H54 (cell line): Measurements from ENCODE around the gene CDK11B.
A peak's percentile ranks its signal among the peaks of the same experiment; 100 is the strongest.

ENCODE experiments used
- DNase-seq: peaks from one replicate; pipeline ENCODE4 v3.0.0; 2011; ENCODE audit warnings: low spot score, mixed read lengths; ENCODE audit not compliant: insufficient read length
- FAIRE-seq: peaks from 3 replicates; lab custom pipeline; 2011; peaks lifted over from hg19 to GRCh38; lab: Jason Lieb, UNC
- POLR2A ChIP-seq: IDR thresholded peaks from 2 replicates; pipeline ENCODE4 v1.6.1; 2011; ENCODE audit warnings: low read depth, mild to moderate bottlenecking, low read length

Gene CDK11B

DNA sequence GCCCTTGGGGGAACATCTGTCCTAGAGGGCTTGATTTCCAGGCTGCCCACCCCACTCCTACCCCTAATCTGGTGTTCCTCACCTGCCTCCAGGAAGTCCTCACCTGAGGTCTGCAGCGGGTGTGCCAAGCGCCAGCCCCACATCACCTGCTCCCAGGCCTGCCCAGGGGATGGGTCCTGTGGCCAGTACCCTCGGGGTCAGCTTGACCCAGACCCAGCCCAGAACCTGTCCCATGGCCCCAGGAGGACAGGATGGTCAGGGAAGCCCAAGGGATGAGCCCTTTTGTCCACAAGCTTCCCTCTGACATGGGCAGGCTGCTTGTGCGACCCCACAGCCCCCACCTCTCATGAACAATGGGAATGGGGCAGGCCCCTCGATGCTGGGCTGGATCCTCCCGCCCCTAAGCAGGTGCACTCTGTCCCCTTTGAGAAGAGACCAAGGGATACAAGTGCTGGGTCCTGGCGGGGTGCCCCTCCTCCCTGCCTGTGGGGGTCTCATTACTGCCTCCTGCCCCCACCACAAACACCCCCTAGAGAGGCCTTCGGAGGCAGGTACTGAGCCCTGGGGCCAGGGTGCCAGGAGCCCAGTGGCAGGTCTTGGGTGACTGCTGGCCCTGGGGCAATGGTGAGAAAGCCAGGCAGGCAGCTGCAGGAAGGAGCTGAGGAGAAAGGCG lies 40.3 kb downstream of the CDK11B start:
- FAIRE-seq (no peak), DNase-seq (no peak)
- TF ChIP-seq POLR2A = no peak

DNA sequence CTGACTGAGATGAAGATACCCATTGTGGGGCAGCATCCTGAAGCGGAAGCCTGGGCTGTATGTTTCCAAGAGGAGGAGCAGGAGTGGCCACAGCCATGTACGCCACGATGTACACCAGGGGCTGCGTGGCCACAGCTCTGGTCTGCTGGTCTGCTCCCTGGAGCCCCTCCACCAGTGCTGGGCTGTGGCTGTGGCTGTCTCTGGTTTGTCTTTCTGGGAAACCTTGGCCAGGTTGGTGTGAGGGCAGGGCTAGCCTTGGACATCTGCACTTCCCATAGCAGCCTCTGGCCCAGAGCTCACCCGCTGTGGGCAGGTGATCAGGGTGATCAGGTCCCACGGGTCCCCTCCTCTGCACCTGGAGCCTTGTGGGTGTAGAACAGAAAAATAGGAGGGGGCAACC lies 40.9 kb downstream of the CDK11B start:
- TF ChIP-seq POLR2A = no peak
- DNase-seq (no peak), FAIRE-seq (no peak)

DNA sequence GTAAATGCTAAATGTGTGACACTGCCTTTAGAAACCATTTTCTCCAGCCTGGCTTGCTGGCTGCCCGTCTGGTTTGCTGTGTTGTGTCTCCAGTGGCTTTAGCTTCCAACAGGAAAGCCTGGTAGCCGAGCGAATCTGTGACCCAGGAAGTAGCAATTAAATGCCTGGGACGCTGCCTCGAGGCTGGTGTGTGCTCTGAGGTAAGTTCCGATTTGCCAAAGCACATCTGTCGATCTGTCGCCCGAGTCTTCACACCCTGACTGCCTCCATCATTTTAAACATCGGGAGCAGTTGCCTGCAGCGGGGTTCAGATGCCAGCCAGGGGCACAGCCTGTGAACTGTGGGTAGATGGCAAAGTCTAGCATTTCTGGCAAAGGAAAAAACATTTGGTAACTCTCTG lies 41.3 kb downstream of the CDK11B start:
- TF ChIP-seq POLR2A = no peak
- DNase-seq = no peak
- FAIRE-seq = no peak

DNA sequence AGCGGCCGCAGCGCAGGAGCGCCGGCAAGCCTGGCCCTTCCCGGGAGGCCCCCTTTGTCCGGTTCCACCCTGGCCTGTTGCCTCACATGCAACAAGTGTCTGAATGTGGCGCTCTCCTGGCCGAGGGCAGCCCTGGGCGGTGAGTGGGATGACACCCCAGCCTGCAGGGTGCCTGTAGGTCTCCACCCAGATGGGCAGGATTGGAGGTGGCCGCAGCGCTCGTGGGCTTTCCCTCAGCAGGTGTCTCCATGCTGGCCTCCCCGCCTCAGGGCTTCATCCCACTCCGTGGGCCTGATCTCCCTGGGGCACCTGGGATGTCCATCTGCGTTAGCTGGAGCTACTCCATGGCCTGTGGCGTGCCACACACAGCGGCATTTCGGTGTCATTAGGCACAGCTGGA lies 42.0 kb downstream of the CDK11B start:
- no peak for FAIRE-seq
- no peak for TF ChIP-seq POLR2A
- DNase-seq = no peak

DNA sequence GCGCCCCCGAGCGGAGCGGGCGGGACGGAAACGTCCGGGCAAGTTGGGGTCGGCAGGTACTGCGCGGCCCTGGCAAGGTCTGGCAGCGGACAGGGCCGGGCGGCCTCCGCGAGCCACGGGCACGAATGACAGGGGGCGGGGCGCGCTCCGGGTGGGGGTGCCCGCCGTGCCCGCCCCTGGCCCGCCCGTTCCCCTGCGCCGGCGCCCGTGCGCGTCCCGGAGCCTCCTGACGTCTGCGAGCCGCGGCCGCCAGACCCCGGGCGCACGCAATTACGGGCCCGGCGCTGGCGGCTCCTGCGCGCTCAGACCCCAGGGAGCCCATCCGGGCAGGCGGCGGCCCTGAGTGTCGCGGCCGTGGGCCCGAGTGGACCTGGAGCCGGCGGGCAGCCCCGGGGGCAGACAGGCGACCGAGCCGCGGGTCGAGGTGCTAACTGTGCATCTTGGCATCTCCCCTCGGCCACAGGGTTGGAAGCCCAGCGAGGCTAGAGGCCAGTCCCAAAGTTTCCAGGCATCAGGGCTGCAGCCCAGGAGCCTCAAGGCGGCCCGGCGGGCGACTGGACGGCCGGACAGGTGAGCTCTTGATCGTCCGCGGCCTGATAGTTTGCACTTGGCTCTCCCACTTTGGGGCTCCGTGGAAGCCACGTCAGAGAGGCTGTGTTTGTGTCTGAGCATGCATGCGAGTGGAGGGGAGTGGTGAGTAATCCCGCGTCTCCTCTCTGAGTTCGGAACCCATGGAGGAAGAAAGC lies 42.6 kb downstream of the CDK11B start:
- DNase-seq (no peak), FAIRE-seq (no peak)
- TF ChIP-seq POLR2A = no peak

DNA sequence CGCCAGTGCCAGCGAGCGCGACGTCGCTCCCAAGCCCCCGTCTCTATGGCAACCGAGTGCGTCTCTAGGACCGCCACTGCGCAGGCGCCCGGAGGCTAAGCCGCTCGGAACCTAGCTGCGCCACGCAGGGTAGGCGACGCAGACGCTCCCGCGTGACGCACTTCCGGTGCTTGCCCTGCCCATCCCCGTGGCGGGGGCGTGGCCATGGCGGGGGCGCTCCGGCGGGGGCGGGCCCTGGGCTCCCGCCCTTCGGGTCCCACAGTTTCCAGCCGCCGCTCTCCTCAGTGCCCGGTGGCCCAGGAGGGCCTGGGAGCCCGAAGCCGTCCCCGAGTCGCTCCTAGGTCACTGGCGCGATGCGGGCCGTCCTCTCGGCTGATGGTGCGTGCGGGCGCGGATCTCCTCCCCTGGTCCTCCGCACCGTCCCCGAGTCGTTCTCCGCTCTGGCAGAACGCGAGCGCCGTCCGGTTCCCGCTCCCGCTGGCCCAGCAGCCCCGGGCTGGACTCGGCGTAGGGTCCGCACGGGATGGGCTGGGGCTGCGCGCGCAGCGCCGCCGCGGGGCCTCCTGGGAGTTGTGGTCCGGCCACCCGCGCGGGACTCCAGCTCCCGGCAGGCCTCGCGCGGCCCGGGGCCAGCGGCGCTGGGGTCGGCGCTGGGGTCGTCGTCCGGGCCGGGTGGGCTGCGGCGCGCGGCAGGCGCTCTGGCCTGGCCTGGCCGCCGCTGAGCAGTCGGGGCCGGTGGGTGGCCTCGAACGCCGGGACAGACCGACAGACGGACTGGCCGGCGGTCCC lies 43.4 kb downstream of the CDK11B start, which contains the start of gene MIB2:
Gene MIB2, plus strand, starts transcription at position 245 of the 789 bp plus-strand sequence. CDS start 7,953 bp downstream, outside the sequence.
- peak; percentile 75 for TF ChIP-seq POLR2A
- FAIRE-seq = no peak

DNA sequence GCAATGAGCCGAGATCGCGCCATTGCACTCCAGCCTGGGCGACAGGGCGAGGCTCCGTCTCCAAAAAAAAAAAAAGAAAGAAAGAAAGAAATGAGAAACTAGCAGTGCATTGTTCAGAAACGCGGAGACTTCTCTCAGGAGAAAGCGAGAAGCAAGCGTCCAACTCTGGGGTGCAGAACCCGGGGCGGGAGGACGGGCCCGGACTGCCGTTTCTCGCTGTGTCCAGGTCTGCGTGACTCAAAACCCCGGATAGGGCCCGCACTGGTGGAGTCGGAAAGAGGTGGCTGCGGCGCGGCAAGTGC lies 43.9 kb downstream of the CDK11B start:
- TF ChIP-seq POLR2A = no peak
- DNase-seq (no peak), FAIRE-seq (no peak)

More for the DNA sequence above, 43.4 kb downstream of the CDK11B start, which contains the start of gene MIB2:
- DNase-seq = peak; percentile 99

DNA sequence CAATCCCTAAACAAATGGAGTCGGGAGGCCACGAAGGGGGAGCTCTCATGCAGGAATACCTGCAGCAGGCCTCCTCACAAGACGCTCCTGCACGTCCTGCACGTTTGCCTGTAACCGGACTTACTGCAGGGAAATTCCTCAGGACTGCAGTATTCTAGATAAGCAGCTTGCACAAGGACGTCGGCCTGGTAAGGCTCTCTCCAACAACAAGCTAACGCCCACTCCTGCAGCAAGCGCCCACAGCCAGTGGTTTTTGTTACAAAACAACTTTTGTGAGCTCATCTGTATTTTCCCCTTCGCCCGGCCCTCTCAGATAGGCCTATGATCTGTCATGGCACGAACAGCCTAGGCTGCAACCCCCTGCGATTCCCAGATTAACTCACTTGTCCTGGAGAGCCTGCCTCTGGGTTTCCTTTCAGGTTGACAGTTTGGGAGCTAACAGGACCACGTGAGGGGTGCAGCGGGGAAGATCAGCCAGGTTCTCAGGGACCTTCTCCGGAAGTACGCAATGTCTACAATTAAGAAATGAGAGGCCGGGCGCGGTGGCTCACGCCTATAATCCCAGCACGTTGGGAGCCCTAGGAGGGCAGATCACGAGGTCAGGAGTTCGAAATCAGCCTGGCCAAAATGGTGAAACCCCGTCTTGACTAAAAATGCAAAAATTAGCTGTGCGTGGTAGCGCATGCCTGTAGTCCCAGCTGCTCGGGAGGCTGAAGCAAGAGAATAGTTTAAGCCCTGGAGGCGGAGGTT lies 44.4 kb downstream of the CDK11B start:
- FAIRE-seq = no peak
- no peak for TF ChIP-seq POLR2A
- no peak for DNase-seq

DNA sequence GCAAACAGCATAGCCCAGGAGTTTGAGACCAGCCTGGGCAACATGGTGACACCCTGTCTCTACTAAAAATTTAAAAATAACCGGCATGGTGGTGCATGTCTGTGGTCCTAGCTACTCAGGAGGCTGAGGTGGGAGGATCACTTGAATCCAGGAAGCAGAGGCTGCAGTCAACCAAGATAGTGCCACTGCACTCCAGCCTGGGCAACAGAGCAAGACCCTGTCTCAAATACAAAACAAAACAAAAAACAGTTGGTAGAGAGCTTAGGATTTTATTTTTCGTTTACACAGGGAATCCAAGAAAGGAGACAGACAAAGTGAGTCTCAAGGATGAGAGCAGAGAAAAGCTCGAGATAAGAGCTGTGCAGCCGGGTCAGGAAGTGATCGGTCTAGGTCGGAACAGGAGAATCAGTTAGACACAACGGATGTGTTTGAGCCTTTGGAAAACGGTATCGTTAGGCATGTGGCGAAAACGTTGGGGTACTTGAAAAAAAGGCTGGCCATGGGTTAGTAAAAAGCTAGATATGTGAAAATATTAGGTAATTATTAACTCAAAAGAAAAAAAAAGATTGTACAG lies 45.2 kb downstream of the CDK11B start:
- FAIRE-seq = no peak
- no peak for DNase-seq
- no peak for TF ChIP-seq POLR2A

DNA sequence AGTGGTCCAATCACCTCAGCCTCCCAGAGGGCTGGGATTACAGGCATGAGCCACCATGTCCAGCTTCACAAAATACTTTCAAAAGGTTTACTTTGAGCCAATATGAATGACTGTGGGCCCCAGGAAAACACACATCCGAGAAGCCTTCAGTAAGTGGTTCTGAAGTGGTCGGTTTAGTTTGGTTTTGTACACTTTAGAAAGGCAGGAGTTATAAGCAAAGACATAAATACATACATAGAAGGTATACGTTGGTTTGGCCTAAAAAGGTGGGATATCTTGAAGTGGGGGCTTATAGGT lies 46.8 kb downstream of the CDK11B start:
- FAIRE-seq = no peak
- no peak for DNase-seq
- no peak for TF ChIP-seq POLR2A

DNA sequence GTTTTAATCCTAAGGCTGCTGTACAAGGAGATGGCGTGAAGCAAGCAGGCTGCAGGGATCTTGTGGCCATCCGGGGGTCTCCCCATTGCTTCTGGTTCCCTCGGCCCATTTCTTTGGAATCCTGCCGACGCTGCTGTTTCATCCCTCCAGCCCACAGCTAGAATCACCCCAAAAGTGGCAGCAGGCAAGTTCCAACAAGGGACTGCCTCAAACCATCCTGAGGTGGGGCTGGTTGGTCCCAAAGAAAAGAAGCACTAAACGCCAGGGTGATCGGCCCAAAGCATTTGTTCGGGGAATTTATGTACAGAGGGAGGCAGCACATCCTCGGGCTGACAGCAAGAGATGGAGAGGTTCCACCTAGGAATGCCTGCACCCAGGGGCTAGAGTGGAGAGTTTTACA lies 48.0 kb downstream of the CDK11B start:
- TF ChIP-seq POLR2A = no peak
- DNase-seq = no peak
- FAIRE-seq = no peak

DNA sequence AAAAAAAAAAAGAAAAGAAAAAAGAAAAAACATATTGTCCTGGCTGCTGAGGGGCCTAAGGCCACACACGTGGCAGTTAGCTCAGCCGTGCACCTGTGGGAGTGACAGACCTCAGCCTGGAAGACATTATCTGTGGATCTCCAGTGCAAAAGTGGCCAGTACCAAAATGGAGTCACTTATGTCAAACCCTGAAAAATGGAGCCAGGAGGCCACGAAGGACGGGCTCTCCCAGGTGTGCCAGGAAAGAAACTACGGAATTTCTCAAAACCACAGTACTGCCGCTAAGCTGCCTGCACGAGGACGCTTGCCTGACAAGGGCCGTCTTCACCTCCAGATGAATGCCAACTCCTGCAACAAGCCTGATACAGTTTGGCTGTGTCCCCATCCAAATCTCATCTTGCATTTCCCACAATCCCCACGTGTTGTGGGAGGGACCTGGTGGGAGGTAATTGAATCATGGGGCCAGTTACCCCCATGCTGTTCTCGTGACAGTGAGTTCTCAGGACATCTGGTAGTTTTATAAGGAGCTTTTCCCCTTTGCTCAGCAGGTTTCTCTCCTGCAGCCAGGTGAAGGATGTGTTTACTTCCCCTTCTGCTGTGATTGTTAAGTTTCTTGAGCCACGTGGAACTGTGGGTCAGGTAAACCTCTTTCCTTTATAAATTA lies 48.9 kb downstream of the CDK11B start:
- DNase-seq (no peak), FAIRE-seq (no peak)
- no peak for TF ChIP-seq POLR2A

DNA sequence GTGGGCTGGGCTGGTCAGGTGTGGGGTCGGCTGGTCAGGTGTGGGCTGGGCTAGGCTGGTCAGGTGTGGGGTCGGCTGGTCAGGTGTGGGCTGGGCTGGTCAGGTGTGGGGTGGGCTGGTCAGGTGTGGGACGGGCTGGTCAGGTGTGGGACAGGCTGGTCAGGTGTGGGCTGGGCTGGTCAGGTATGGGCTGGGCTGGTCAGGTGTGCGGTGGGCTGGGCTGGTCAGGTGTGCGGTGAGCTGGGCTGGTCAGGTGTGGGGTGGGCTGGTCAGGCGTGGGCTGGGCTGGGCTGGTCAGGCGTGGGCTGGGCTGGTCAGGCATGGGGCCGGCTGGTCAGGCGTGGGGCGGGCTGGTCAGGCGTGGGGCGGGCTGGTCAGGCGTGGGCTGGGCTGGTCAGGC lies 52.6 kb downstream of the CDK11B start:
- FAIRE-seq (no peak), DNase-seq (no peak)

More for the DNA sequence above, 52.6 kb downstream of the CDK11B start:
- TF ChIP-seq POLR2A = no peak
